ENCODE measurements around the gene TXN2. TPM values are rescaled to one million over a fixed set of nuclear protein-coding genes. Genes with fewer than 3 reads are reported as not detected.
"Not testable (repeated sequence)": the region's sequence is repeated elsewhere in the genome, so short reads cannot be mapped to it uniquely, and the experiment has no call there.

Gene TXN2
- total RNA-seq, 1 donor from 2014 or later, result 63.5 TPM

DNA sequence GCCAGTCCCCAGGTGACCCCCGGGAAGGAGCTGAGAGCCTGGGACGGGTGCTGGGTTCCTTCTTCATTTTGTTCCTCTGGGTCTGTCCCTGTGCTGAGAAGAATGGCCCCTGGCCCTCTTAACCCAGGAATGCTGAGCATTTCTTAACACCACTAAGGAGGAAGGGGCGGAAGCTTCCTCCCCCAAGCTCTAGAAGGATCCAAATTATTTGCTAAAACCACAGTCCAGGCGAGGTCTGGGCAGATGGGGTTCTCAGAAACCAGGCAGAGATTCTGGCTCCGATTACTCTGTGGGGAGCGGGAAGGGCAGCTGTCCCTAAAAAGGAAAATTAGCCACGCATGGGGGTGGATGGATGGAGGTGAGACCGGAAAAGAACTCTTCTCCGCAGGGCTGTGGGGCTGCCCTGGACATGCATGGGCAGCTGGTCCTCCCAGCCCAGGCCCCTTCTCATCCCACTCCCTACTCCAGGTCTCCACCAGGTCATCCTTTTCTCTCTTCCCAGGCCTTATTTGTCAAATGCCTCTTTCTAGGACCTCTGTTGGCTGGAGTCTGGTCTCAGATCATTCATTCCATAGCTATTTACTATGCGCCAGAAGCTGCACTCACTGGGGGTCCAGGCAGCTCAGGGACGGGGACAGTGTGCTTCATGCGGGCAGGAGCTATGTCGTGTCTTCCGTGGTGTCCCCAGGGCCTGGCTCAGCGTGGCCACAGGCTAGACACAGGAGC lies 48.7 kb downstream of the TXN2 start:
- DNase-seq (ENCODE audit: extremely low read depth, low read depth, low spot score), result no peak

GRCh38 chr22:36431977-36432376 lies 49.5 kb downstream of the TXN2 start:
- no peak for DNase-seq (ENCODE audit: extremely low read depth, low read depth, low spot score)

- no peak for DNase-seq (ENCODE audit: extremely low read depth, low read depth, low spot score)
These were observed 50.6 kb downstream of the TXN2 start for GRCh38 chr22:36430863-36431262.

DNA sequence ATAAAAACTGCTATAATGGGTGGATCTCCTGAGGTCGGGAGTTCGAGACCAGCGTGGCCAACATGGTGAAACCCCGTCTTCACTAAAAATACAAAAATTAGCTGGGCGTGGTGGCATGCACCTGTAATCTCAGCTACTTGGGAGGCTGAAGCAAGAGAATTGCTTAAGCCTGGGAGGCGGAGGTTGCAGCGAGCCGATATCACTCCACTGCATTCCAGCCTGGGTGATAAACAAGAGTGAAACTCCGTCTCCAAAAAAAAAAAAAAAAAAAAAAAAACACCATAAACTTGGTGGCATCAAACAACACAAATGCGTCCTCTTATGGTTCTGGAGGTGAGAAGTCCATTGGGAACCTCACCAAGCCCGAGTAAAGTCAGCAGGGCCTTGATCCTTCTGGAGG lies 53.5 kb downstream of the TXN2 start:
- not testable (repeated sequence) for DNase-seq (ENCODE audit: extremely low read depth, low read depth, low spot score)

DNA sequence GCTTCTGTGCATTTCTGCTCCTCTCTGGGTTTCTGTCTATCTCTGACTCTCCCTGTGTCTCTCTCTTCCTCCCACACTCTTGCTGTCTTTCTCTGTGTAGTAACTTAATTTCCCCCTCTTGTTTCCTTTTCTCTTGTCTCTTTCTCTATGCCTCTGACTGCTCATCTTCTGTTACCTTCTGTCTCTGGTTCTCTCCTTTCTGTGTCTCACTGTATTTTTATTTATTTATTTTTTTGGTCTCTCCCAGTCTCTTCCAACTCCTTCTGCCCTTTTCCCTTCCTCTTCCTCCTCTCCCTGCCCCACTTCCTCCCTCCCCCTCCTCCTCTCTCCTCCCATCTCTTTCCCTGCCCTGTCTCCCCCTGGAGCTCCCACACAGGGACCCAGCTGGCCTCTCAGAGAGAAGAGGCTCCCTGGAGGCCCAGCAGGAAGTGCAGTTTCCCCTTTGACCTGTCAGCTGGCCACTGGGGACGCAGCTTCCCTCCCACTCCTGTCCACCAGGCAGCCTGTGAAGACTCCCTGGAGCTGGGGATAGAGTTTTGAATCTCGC lies 55.4 kb downstream of the TXN2 start:
- no peak for DNase-seq (ENCODE audit: extremely low read depth, low read depth, low spot score)

DNA sequence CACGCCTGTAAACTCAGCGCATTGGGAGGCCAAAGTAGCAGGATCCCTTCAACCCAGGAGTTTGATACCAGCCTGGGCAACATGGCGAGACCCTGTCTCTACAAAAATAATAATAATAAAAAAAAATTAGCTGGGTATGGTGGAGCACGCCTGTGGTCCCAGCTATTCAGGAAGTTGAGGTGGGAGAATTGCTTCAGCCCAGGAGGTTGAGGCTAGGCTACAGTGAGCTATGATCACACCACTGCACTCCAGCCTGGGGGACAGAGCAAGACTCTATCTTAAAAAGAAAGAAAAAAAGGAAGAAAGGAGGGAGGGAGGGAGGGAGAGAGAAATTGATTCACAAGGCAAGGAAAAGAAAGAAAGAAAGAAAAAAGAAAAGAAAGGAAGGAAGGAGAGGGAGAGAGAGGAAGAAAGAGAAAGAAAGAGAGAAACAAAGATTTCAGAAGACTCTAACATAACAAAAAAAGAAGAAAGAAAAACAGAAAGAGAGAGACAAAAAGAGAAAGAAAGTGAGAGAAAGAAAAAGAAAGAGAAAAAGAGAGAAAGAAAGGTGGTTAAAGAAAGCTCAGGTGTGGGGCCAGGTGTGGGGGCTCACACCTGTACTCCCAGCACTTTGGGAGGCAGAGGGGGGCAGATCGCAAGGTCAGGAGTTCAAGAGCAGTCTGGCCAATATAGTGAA lies 56.4 kb downstream of the TXN2 start:
- DNase-seq (ENCODE audit: extremely low read depth, low read depth, low spot score), result no peak

DNA sequence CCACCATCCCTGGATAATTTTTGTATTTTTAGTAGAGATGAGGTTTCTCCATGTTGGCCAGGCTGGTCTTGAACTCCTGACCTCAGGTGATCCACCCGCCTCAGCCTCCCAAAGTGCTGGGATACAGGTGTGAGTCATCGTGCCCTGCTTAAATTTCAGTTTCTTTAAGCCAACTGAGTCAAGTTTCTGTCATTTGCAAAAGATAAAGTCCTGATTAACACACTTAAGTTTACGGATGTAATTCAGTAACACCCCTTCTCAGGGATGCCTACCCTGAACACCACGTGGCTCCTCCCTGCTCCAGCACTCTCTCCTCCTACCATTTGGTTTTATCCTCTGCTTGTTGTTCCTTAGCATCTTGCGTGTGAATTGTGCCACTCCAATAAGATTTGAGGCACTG lies 57.0 kb downstream of the TXN2 start:
- DNase-seq (ENCODE audit: extremely low read depth, low read depth, low spot score), result not testable (repeated sequence)

- no peak for DNase-seq (ENCODE audit: extremely low read depth, low read depth, low spot score)
These were observed 57.7 kb downstream of the TXN2 start for GRCh38 chr22:36423461-36424404.

DNA sequence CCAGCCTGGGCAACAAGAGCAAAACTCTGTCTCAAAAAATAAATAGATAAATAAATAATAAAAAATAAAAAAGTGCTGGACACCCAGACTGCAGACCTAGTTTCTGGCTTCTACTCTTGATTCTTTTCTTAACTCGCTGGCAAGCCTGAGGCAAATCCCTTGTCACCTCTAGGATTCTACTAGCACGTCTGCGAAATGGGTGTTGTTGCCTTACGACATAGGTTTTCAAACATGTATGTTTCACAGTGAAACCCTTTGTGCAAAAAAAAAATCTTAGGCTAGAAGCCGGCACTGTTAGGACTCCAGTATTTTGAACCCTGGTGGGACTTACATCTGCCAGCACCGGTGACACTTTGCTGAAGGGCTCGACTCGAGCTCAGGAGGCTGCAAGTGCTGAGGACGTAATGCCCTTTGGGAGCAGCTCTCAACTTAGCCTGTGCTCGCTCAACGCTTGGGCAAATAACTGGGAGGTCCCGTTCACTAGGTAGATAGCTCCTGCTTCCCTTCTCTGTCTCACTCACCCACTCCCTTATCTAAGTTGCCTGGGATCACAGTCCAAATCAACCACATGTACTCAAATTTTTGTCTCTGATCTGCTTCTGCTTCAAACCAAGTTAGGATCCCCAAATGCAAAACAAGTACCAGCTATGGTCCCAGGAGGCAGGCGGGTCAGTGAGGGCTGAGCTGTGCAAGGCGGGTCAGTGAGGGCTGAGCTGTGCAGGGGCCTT lies 59.0 kb downstream of the TXN2 start:
- no peak for DNase-seq (ENCODE audit: extremely low read depth, low read depth, low spot score)

DNA sequence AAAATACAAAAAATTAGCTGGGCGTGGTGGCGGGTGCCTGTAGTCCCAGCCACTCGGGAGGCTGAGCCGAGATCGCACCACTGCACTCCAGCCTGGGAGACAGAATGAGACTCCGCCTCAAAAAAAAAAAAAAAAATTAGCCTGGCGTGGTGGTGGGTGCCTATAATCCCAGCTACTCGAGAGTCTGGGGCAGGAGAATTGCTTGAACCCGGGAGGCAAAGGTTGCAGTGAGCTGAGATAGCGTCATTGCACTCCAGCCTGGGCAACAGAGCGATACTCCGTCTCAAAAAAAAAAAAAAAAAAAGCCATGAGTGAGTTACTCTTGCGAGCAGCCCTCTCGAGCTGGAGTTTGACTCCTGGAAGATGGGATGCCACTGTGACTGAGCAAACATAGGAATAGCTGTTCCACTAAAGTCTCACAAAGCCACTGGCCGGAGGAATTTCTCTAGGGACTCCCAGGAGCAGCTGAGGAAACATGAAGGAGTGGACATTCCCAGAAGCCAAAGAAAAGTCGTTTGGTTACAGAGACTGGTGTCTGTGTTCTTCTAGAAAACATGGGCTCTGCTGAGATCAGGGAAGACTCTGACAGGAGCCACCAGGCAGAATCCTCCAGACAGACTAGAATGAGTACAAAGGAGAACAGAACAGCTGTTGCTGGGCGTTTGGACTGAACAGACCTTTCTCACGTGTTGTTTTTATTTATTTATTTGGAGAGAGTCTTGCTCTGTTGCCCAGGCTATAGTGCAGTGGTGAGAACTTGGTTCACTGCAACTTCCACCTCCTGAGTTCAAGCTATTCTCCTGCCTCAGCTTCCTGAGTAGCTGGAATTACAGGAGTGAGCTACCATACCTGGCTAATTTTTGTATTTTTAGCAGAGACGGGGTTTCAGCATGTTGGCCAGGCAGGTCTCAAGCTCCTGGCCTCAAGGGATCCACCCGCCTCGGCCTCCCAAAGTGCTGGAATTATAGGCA lies 61.2 kb downstream of the TXN2 start:
- DNase-seq (ENCODE audit: extremely low read depth, low read depth, low spot score), result no peak

- no peak for DNase-seq (ENCODE audit: extremely low read depth, low read depth, low spot score)
These were observed 62.1 kb downstream of the TXN2 start for GRCh38 chr22:36419177-36419911.

GRCh38 chr22:36417281-36417686 lies 64.2 kb downstream of the TXN2 start:
- no peak for DNase-seq (ENCODE audit: extremely low read depth, low read depth, low spot score)

Other genes with a start within 250 kb of the TXN2 start
- 87.6 and 89.2 TPM in 2 replicates for gene APOL2, start 242.1 kb downstream of the TXN2 start, total RNA-seq
- 77.0 and 117 TPM in 2 replicates for gene APOL1, start 228.5 kb downstream of the TXN2 start, total RNA-seq
- 1,563 and 2,110 TPM in 2 replicates for gene MYH9, start 93.7 kb downstream of the TXN2 start, total RNA-seq
- 12.4 and 12.5 TPM in 2 replicates for gene FOXRED2, start 25.4 kb upstream of the TXN2 start, total RNA-seq
- gene EIF3D, start 47.5 kb upstream of the TXN2 start, total RNA-seq, result 281 and 360 TPM in 2 replicates
- gene CACNG2, start 222.1 kb upstream of the TXN2 start, total RNA-seq, result not detected in 2 replicates

Data from glomerular endothelial cell (primary cell).